SJSA1 (cell line): ENCODE data around the gene SMARCD3. TPM values are rescaled to one million over a fixed set of nuclear protein-coding genes. Genes with fewer than 3 reads are reported as not detected.
A peak's percentile ranks its signal among the peaks of the same experiment; 100 is the strongest.

Source experiments
- DNase-seq, 2 experiments: peaks; one replicate each; pipeline ENCODE4 v3.0.0-alpha.2; 2015 to 2020; ENCODE audit warnings: low spot score in 2 of 2, low read depth in 1 of 2
- H3K27ac ChIP-seq: fragments of 250-450 bp; sonication (Bioruptor Pico); 2 replicates; pipeline ENCODE4 v1.5.1; 2020; ENCODE audit warnings: mild to moderate bottlenecking, moderate library complexity
- H3K27me3 ChIP-seq: fragments of 250-450 bp; sonication (Bioruptor Pico); replicated peaks from 2 replicates; pipeline ENCODE4 v1.5.1; 2020; ENCODE audit warnings: mild to moderate bottlenecking, moderate library complexity
- H3K36me3 ChIP-seq: fragments of 250-450 bp; sonication (Bioruptor Pico); 2 replicates; pipeline ENCODE4 v1.5.1; 2020; ENCODE audit warnings: mild to moderate bottlenecking
- H3K4me1 ChIP-seq: fragments of 250-450 bp; sonication (Bioruptor Pico); replicated peaks from 2 replicates; pipeline ENCODE4 v1.6.1; 2021; ENCODE audit warnings: mild to moderate bottlenecking
- H3K4me3 ChIP-seq: fragments of 250-450 bp; sonication (Bioruptor Pico); 2 replicates; pipeline ENCODE4 v1.5.1; 2020; ENCODE audit warnings: mild to moderate bottlenecking
- H3K9me3 ChIP-seq: fragments of 250-450 bp; sonication (Bioruptor Pico); replicated peaks from 2 replicates; pipeline ENCODE4 v1.5.1; 2020; ENCODE audit warnings: mild to moderate bottlenecking
- total RNA-seq: library from RNA; depleted of rRNA; stranded (reverse); fragments of >200 nt; shearing (Covaris generic); gene quantifications from 2 replicates; pipeline ENCODE4 v1.2.3, GENCODE V29; 2014

Gene SMARCD3
- total RNA-seq, 1 experiment from 2014 or later, result 22.6 TPM

- H3K36me3 ChIP-seq, result no peaks in the 10 kb centered on the region
- H3K27ac ChIP-seq, result no peak overlapping the region
- H3K4me3 ChIP-seq, result peak overlapping the region; percentile 32
- H3K27me3 ChIP-seq, result no peaks in the 10 kb centered on the region
- peak; percentile 41 to 57 for DNase-seq
- no peaks in the 10 kb centered on the region for H3K9me3 ChIP-seq
- peaks cover 9% of the 10 kb centered on the region for H3K4me1 ChIP-seq
These were observed 28.4 kb upstream of the SMARCD3 start for GRCh38 chr7:151276666-151277590.

GRCh38 chr7:151275813-151276577, 27.5 kb upstream of the SMARCD3 start:
- H3K9me3 ChIP-seq, result no peaks in the 10 kb centered on the region
- no peak for DNase-seq
- no peak overlapping the region for H3K27ac ChIP-seq
- H3K36me3 ChIP-seq, result no peaks in the 10 kb centered on the region
- H3K4me1 ChIP-seq, result peaks cover 9% of the 10 kb centered on the region
- H3K4me3 ChIP-seq, result no peak overlapping the region
- no peaks in the 10 kb centered on the region for H3K27me3 ChIP-seq

- H3K9me3 ChIP-seq, result no peaks in the 10 kb centered on the region
- H3K4me3 ChIP-seq, result no peak overlapping the region
- H3K27me3 ChIP-seq, result no peaks in the 10 kb centered on the region
- H3K36me3 ChIP-seq, result no peaks in the 10 kb centered on the region
- no peak overlapping the region for H3K27ac ChIP-seq
- H3K4me1 ChIP-seq, result peaks cover 9% of the 10 kb centered on the region
- DNase-seq, result no peak
These were observed 26.7 kb upstream of the SMARCD3 start for GRCh38 chr7:151274936-151275812.

- Histone ChIP-seq H3K4me3 (no peak overlapping the region), H3K9me3 (no peaks in the 10 kb centered on the region), H3K36me3 (no peaks in the 10 kb centered on the region), H3K27me3 (no peaks in the 10 kb centered on the region), H3K27ac (no peak overlapping the region), H3K4me1 (peaks cover 9% of the 10 kb centered on the region)
- DNase-seq, result no peak
These were observed 25.9 kb upstream of the SMARCD3 start for GRCh38 chr7:151274396-151274795.

GRCh38 chr7:151273651-151274390, 25.3 kb upstream of the SMARCD3 start:
- no peak for DNase-seq
- Histone ChIP-seq H3K27me3 (no peaks in the 10 kb centered on the region), H3K9me3 (no peaks in the 10 kb centered on the region), H3K4me1 (peaks cover 9% of the 10 kb centered on the region), H3K27ac (no peak overlapping the region), H3K4me3 (no peak overlapping the region), H3K36me3 (no peaks in the 10 kb centered on the region)

- no peak for DNase-seq
- Histone ChIP-seq H3K36me3 (no peaks in the 10 kb centered on the region), H3K4me3 (no peak overlapping the region), H3K9me3 (no peaks in the 10 kb centered on the region), H3K4me1 (peaks cover 9% of the 10 kb centered on the region), H3K27me3 (no peaks in the 10 kb centered on the region), H3K27ac (no peak overlapping the region)
These were observed 24.4 kb upstream of the SMARCD3 start for GRCh38 chr7:151272877-151273276.

- Histone ChIP-seq H3K9me3 (no peaks in the 10 kb centered on the region), H3K27me3 (no peaks in the 10 kb centered on the region), H3K36me3 (no peaks in the 10 kb centered on the region), H3K27ac (no peak overlapping the region), H3K4me3 (no peak overlapping the region), H3K4me1 (peaks cover 5% of the 10 kb centered on the region)
- no peak for DNase-seq
These were observed 23.9 kb upstream of the SMARCD3 start for GRCh38 chr7:151272405-151272804.

- H3K27me3 ChIP-seq, result no peaks in the 10 kb centered on the region
- no peaks in the 10 kb centered on the region for H3K36me3 ChIP-seq
- no peak for DNase-seq
- no peaks in the 10 kb centered on the region for H3K9me3 ChIP-seq
- no peak overlapping the region for H3K27ac ChIP-seq
- no peak overlapping the region for H3K4me3 ChIP-seq
- no peaks in the 10 kb centered on the region for H3K4me1 ChIP-seq
These were observed 23.3 kb upstream of the SMARCD3 start for GRCh38 chr7:151271699-151272355.

- Histone ChIP-seq H3K36me3 (no peaks in the 10 kb centered on the region), H3K27me3 (no peaks in the 10 kb centered on the region), H3K4me3 (no peak overlapping the region), H3K9me3 (no peaks in the 10 kb centered on the region), H3K4me1 (no peaks in the 10 kb centered on the region), H3K27ac (no peak overlapping the region)
- DNase-seq, result no peak
These were observed 21.0 kb upstream of the SMARCD3 start for GRCh38 chr7:151269511-151269910.

- no peak for DNase-seq
- H3K27me3 ChIP-seq, result no peaks in the 10 kb centered on the region
- no peaks in the 10 kb centered on the region for H3K9me3 ChIP-seq
- H3K4me3 ChIP-seq, result no peak overlapping the region
- no peaks in the 10 kb centered on the region for H3K36me3 ChIP-seq
- no peak overlapping the region for H3K27ac ChIP-seq
- no peaks in the 10 kb centered on the region for H3K4me1 ChIP-seq
These were observed 16.9 kb upstream of the SMARCD3 start for GRCh38 chr7:151265351-151265931.

- Histone ChIP-seq H3K36me3 (no peaks in the 10 kb centered on the region), H3K4me3 (no peak overlapping the region), H3K9me3 (no peaks in the 10 kb centered on the region), H3K27me3 (no peaks in the 10 kb centered on the region; the same call in 1 of the 2 replicates), H3K27ac (no peak overlapping the region), H3K4me1 (no peaks in the 10 kb centered on the region)
- DNase-seq, result no peak
These were observed 16.1 kb upstream of the SMARCD3 start for GRCh38 chr7:151264615-151265014.

- Histone ChIP-seq H3K4me1 (no peaks in the 10 kb centered on the region), H3K9me3 (no peaks in the 10 kb centered on the region), H3K4me3 (no peak overlapping the region), H3K27me3 (no peaks in the 10 kb centered on the region; the same call in 1 of the 2 replicates), H3K36me3 (no peaks in the 10 kb centered on the region), H3K27ac (no peak overlapping the region)
- no peak for DNase-seq
These were observed 13.0 kb upstream of the SMARCD3 start for GRCh38 chr7:151261529-151261928.
